ENCODE data around the gene RGS17.

Gene RGS17

DNA sequence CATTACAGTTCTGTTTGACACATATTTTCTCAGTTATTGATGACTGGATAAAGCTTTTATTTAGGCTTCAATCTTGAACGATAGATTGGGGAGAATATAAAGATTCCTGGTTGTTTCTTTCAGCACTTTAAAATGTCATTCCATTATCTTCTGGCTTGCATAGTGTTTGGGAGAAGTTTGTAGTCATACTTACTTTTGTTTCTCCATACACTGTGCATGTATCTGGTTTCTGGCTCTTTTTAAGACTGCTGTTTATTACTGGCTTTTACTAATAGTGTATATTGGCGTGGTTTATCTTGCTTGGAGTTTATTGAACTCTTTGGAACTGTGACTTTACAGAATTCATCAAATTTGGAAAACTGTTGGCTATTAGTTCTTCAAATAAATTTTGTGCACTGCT is 49.2 kb downstream of the RGS17 start:
- DNase-seq, result no peak

DNA sequence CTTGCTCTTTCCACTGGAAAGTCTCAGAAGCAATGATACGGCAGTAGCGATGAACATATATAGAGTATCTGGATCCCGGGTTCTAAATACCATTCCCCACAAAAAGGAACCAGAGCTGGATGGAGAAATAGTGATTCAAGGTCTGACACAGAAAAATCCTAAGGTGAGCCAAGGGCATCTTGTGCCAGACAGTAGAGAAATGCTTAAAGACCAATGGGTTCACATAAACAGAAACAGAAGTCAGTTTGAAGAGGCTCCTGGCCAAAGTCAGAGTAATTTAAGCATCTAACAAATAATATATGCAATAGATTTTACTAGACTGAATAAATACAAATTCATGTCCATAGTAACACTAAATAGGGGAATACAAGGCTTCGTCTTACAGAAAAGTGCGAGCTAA is 54.7 kb downstream of the RGS17 start:
- DNase-seq, result no peak

GRCh38 chr6:153074761-153075160 is 56.3 kb downstream of the RGS17 start:
- DNase-seq, result no peak

GRCh38 chr6:153073841-153074240 is 57.2 kb downstream of the RGS17 start:
- no peak for DNase-seq

- DNase-seq, result no peak
Measured at GRCh38 chr6:153070756-153071155, 60.3 kb downstream of the RGS17 start.

GRCh38 chr6:153069897-153070296 is 61.2 kb downstream of the RGS17 start:
- no peak for DNase-seq

GRCh38 chr6:153065222-153065621 is 65.9 kb downstream of the RGS17 start:
- DNase-seq, result no peak

DNA sequence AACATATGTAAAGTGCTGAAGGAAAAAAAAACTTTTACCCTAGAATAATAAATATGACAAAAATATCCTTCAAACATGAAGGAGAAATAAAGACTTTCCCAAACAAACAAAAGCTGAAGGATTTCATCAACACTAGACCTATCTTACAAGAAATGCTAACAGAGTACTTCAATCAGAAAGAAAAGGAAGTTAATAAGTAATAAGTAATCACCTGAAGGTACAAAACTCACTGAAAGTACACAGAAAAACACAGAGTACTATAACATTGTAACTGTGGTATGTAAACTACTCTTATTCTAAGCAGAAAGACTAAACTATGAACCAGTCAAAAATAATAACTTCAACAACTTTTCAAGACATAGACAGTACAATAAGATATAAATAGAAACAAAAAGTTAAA is 67.1 kb downstream of the RGS17 start:
- no peak for DNase-seq

DNA sequence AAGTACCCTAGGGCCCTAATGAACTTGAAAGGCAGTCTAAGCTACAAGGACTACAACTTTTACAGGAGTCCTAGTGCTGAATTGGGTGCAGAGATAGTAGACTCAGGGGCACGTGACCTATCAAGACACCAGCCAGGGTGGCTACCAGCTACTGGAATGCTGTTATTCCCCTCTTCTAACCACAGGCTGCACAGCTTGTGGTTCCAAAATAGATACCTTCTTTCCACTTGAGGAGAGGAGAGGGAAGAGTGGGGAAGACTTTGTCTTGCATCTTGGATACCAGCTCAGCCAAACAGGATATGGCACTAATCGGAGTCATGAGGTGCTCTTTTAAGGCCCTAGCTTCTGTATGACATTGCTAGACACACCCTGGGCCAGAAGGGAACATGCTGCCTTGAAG is 68.6 kb downstream of the RGS17 start:
- DNase-seq, result no peak

- DNase-seq, result no peak
Measured at GRCh38 chr6:153059757-153060156, 71.3 kb downstream of the RGS17 start.

DNA sequence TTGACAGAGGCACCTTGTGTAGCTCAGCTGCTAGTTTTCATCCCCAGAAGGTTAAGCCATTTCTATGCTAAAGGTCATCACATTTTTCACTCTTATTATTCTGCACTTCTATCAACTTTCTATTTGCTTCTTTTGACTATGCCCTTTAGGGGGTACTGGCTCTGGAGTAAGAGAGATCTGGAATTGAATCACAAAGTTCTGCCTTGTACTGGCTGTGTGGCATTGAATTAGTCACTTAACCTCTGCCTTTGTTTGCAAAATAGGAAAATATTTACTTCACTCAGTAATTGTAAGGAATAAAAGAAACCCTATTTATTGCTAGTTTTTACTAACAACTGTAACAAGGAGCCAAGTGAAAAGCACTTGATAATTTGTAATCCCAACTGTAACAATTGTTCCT is 71.8 kb downstream of the RGS17 start:
- no peak for DNase-seq

DNA sequence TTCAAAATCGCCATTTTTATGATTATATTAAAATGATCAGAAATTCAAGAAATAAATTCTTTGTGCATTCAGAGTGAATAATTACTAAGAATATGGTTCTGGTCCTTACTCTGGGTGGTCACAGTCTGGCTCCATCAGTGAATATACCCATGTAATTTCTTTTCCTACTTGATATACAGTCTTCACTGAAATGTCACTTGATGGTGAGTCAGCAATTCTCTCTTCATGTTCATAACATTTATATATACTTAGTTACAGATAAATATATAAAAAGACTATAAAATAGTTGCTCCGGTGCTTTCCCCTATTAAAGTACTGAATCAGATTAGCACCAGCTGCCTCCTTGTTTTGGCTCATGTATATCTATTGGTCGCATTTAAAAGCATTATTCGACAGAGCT is 72.2 kb downstream of the RGS17 start:
- DNase-seq, result no peak

DNA sequence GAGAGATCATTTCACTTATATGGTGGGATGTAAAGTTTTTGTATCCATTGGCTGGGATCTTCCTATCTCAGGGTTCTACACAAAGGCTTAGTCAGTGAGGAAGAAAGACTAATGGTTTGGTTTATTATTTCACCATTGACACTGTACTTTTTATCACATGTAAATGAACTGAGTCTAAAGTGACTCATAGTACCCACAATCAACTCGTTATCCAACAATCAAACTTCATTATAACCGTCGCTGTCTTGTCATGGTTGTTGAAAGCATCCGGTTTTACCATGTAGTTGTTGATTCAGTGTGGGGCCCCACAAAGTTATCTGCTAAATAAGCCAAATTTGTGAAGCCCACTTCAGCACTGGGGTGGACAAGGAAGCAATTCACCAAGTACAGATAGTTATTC is 72.8 kb downstream of the RGS17 start:
- DNase-seq, result no peak

- no peak for DNase-seq
Measured at GRCh38 chr6:153056308-153056707, 74.8 kb downstream of the RGS17 start.

GRCh38 chr6:153051801-153052200 is 79.3 kb downstream of the RGS17 start:
- no peak for DNase-seq

DNA sequence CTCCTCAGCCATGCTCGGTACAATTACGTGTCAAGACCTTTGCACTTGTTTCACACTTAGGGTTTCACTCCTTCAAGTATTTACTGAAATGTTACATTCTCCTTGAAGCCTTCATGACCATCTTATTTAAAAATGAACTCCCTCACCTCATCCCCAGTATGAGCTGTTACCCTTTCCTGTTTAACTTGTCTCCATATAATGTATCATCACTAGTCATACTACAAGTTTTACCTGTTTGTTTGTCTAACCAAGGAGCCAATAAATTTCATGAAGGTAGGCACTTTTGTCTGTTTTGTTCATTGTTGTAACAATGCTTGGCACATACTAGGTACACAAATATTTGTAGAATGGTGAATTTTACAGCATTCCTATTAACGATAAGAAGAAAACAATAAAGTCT is 82.5 kb downstream of the RGS17 start:
- no peak for DNase-seq

DNA sequence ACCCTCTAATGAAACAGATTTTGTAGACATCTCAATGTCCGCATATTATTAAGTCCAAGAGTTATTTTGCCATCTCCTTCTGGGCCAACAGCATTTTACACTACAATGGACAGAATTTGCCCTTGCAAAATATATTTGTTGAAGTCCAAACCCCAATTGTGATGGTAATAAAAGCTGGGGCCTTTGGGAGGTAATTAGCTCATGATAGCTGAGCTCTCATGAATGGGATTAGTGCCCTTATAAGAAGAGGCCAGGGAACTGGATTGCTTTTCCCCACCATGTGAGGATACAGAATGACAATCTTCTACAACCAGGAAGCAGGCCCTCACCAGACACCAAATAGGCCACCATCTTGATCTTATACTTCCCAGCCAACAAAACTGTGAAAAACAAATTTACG is 83.7 kb downstream of the RGS17 start:
- no peak for DNase-seq

- DNase-seq, result no peak
Measured at GRCh38 chr6:153045271-153045670, 85.8 kb downstream of the RGS17 start.

DNA sequence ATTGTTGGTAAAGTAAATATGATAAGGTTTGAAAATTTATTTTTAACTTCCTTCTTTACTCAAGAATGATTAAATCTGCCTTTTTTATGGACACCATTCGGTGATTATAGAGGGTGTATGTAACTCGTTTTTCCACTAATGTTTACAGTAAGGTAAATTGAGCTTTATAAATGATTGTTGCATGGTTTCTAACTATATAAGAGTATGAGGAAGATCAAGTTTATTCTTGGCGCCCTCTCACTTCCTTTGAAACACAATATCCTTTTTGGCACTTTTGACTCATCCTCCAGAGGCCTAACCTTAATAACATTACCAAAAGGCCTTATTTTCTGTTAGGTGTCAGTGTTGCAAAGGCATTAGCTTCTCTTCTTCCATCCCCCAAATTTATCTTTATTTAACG is 86.8 kb downstream of the RGS17 start:
- DNase-seq, result no peak

DNA sequence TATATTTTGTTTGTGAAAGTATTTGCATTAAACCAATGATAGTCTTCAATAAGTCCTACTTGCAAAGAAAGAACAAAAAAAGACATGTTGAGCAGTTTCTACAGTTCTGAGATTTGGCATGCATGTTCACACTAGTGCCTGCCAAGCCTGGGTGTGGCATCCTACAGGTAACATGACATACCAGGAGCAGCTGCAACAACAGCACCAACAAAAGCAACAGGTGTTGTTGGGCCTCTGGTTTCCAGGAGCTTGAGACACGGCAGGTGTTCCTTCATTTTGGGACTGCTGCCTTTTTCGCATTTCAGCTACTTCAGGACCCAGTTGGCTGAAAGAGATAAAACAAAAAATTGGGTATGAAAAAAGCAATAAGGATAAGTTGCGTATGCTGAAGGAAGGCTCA is 87.4 kb downstream of the RGS17 start:
- no peak for DNase-seq

DNA sequence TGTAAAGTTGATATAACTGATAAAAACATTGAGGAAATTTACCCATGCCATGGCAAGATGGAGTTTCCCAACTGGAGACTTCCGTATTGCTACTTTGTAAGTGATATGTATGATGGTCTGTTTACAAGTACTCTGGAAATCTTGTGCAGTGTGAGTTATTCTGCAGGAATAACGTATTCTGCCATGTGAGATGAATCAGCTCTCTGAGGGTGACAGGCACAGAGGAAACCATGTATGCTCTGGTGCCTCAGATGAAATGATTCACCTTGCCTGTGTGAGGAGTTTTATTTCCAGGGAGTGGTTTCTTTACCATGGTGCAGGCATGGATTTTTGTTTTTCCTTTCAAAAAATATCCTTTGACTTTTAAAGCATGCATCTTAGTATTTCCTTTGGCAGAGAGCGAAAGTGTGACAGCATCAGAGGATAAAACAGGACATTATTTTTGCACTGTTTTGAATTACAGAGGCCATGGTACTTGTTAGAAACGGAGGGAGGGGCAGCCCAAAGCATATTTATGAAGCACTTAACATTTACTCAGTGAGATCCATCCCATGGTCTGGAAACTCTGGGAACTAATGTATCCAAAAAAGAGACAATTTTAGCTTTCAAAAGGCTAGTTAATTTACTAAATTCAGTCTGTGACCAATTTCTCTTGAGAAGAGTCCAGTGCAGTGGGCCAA is 92.6 kb downstream of the RGS17 start:
- no peak for DNase-seq

- no peak for DNase-seq
Measured at GRCh38 chr6:153034139-153034538, 96.9 kb downstream of the RGS17 start.

DNA sequence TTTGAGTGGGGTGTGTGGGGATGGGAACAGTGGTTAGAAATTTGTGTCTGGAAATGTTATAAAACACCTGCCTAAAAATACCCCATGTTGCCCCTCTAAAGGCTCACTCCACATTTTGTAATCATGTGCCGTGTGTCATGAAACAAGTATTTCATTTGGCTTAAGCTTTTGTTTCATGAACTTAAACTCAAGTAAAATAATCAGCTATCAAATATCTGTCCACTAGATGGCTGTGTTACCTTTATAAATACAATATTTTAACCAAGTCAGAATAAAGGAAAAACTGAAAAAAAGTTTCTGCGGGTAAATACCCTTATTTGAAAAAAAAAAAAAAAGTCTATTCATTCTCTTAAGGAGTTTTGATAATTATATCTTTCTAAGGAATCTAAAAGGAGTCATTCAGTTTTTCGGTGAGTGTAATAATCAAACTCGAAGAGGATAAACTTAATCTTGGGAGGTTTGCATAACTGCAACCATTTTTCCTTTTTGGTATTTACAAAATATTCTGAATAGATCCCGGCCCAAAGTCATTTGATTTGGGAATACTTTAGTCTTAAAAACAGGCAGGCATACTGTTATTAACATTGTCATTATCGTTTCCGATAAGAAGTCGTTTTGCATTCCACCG is 98.7 kb downstream of the RGS17 start:
- no peak for DNase-seq

DNA sequence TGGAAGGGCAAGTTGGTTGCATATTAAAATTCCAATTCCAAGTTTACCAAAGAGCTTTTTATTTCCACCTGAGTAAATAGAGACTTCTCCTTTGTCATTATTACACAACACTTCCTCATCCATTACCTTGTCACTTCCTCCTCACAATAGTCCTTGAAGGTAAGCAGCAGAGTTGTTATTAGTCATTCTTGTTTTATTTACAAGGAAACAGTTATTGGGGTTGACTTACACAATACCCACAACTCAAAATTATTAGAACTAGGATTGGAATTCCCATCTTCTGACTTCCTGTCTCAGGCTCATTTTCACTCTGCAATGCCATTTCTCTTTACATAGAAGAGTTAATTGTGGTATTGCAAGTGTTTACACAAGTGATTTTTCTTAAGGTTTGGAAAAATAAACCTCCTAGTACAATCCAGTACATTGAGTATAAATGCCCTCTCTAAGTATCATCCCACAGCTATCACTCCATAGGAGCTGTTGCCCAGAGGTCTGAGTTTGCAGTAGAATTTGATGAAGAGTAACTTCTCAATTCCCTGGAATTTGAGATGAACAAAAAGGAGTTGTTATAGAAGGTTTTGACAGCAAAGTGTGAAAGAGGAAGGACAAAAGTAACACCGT is 99.6 kb downstream of the RGS17 start:
- no peak for DNase-seq

- DNase-seq, result no peak
Measured at GRCh38 chr6:153028963-153029362, 102.1 kb downstream of the RGS17 start.

Data from activated CD4-positive, alpha-beta T cell treated with anti-CD3 and anti-CD28 coated beads, Interleukin-10, Interleukin-2, amounts not matched to agents 100 ng/mL and 50 ng/mL, durations not matched to agents 16 hours and 8 hours (primary cell).